WTC11 (cell line): ENCODE results near the gene GRAMD1C.

Experiments used
- CREB1 ChIP-seq: sonication (generic); formaldehyde crosslinking; IDR thresholded peaks from 2 replicates; pipeline ENCODE4 v1.8.0; 2023; ENCODE audit warnings: mild to moderate bottlenecking, missing genetic modification reagents
- CTCF ChIP-seq: fragments of 200-600 bp; IDR thresholded peaks from 2 replicates; pipeline ENCODE4 v1.8.0; 2022; ENCODE audit warnings: antibody characterized with exemption
- GRHL2 ChIP-seq: fragments of 250-450 bp; sonication (Bioruptor Pico); IDR thresholded peaks from 2 replicates; pipeline ENCODE4 v1.8.0; 2022; ENCODE audit warnings: mild to moderate bottlenecking, moderate library complexity; ENCODE audit not compliant: insufficient replicate concordance, severe bottlenecking
- KAT7 ChIP-seq: sonication (generic); formaldehyde crosslinking; IDR thresholded peaks from 2 replicates; pipeline ENCODE4 v1.8.1; 2023; ENCODE audit warnings: missing genetic modification reagents, mild to moderate bottlenecking, borderline replicate concordance
- ZNF281 ChIP-seq: sonication (generic); formaldehyde crosslinking; IDR thresholded peaks from 2 replicates; pipeline ENCODE4 v1.8.0; 2023; ENCODE audit warnings: mild to moderate bottlenecking, missing genetic modification reagents

- no peak for TF ChIP-seq CREB1 (CRISPR knock-in tag)
- no peak for TF ChIP-seq CTCF
- no peak for TF ChIP-seq ZNF281 (CRISPR knock-in tag)
- TF ChIP-seq KAT7 (CRISPR knock-in tag): no peak
- no peak for TF ChIP-seq GRHL2
Observed at GRCh38 chr3:113839551-113839950, 963 bp downstream of the GRAMD1C start.
